ENCODE data around the gene PITPNM2.

DNA sequence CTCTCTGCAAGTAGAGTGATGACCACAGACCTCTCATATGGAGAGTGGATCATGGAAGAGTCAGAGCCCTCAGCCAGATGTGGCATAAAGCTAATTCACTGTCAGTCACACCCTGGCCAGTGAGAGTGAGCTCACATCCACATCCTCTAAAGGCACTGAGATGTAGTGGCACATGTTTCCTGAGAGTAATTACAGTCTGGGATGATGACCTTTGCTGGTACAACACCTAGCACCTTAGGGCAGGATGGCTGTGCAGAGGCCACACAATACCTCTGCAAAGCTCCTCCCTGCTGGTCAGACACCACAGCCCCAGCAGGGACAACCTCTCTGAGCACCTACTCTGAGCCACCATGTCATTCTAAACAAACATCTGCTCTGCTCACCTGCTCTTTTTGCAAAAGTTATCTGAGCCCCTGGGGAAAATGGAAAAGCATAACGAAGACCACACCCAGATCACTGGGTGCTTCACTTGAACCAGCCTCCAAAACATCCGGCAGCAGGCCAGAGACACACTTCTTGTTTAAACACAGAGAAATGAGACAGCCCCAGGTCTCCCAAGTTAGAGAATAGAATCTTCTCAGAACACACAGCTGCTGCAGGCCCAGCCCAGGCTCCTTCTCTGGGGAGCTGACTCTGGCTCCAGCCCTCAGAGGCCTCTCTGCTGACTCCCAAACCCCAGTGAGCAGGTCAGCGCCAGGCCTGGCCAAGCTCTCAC lies 30.3 kb downstream of the PITPNM2 start:
- TF ChIP-seq, protein P1, sequence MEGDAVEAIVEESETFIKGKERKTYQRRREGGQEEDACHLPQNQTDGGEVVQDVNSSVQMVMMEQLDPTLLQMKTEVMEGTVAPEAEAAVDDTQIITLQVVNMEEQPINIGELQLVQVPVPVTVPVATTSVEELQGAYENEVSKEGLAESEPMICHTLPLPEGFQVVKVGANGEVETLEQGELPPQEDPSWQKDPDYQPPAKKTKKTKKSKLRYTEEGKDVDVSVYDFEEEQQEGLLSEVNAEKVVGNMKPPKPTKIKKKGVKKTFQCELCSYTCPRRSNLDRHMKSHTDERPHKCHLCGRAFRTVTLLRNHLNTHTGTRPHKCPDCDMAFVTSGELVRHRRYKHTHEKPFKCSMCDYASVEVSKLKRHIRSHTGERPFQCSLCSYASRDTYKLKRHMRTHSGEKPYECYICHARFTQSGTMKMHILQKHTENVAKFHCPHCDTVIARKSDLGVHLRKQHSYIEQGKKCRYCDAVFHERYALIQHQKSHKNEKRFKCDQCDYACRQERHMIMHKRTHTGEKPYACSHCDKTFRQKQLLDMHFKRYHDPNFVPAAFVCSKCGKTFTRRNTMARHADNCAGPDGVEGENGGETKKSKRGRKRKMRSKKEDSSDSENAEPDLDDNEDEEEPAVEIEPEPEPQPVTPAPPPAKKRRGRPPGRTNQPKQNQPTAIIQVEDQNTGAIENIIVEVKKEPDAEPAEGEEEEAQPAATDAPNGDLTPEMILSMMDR (conservative IDR thresholded peaks at IDR 0.05): no peak
- no peak for TF ChIP-seq ZFX (IDR thresholded peaks at IDR 0.05)
